HG03108 (cell line): Measurements from ENCODE around the gene SYNPO.

Experiments used
- ATAC-seq: cut with Tn5 transposase; IDR thresholded peaks from one replicate; pipeline ENCODE4 v1.9.1; 2021; ENCODE audit warnings: moderate library complexity; ENCODE audit not compliant: unreplicated experiment

The SYNPO gene

DNA sequence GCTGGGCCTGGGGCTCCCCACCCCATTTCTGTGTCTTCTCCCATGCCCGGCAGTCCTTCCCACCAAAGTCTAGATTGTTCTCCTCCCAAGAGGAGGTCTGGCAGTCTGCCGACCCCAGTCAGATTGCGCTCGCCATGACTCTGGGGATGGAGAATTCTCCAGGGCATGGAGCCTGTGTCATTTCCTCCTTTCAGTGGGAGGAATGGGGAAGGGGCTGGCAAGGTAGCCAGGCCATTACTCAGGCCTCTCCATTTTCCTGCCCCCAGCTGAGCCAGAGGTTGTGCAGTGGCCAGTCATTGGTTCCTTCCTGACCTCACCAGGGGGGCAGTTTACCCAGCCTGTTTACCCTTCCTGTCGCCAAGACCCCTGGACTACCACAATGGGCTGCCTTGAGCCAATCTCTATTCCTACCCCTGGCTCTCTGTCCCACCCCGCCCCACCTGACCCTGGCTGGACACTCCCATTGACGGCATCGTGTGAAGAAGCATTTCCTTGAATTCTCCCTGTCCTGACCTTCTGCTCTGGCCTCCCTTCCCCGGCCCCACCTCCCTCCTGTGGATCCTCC, 628 bp downstream of the SYNPO start:
- no peak for ATAC-seq

DNA sequence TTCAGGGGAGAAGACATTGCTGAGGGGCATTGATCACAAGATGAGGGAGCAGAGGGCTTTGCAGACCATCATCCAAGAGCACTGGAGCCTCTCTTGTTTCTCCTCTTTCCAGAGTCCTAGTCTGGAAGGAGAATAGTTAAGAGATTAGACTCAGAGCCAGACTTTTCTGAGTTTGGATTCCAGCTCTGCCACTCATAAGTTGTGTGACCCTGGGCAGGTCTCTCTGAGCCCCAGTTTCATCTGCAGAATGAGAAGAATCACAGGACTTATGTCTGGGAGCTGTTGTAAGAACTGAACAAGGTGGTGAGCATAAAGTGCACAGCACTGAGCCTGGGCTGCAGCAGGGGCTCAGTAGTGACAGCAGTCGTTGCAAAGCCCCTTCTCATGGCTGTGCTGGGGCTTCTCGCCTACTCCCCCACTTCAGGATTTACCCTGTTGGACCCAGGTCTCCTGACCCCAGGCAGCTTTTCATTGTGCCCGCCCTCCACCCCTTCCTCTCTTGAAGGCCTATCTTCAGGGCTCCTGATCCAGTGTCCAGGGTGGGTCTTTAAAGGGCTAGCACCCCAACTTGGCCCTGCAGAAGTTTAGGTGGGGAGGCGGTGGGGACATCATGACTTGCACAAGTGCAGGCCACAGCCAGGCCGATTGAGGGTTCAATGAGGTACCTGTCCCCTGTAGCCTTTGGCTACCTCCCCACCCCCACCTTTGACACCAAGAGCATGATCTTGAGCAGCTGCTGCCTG, 1.5 kb downstream of the SYNPO start:
- no peak for ATAC-seq

DNA sequence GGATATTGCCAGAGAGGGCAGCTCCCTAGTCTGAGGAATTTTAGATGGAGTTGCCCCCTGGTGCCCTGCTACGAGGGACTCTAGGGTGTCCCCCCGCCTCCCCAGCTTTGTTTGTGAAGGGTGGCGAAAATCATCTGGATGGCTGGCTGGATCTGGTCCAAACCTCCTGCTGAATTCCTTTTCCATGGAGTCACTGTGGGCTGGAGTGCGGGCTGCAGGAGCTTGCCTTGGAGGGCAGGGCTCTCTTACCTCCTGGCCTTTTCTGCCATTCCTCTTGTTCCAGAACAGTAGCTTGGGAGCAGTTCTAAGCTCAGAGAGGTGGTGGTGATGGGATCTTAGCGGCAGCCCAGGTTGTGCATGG, 2.1 kb downstream of the SYNPO start:
- ATAC-seq = no peak

DNA sequence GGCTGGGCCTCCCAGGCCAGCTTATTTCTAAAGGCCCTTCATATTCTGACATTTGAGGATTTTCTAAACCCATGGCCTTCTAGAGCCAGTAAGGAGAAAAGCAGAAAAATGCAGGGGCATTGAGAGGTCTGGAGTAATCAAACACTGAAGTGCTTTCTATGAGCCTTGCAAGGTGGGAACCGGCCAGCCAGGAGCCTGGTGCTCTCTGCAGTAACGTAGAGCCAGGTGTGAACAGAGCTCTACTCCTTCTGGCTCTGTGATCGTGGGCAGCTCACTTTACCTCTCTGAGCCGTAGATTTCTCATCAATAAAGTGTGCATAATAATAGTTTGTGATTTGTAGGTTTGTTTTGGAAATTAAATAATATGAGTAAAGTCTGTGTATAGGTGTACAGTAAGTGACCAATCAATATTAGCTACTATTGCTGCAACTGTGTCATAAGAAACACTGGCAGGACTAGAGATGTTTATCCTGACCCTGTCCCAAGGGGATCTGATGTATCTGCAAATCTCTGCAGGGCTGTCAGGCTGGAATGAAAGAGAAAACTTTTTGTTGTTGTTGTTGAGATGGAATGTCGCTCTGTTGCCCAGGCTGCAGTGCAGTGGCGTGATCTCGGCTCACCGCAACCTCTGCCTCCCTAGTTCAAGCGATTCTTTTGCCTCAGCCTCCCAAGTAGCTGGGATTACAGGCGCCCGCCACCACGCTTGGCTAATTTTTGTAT, 2.7 kb downstream of the SYNPO start:
- no peak for ATAC-seq

DNA sequence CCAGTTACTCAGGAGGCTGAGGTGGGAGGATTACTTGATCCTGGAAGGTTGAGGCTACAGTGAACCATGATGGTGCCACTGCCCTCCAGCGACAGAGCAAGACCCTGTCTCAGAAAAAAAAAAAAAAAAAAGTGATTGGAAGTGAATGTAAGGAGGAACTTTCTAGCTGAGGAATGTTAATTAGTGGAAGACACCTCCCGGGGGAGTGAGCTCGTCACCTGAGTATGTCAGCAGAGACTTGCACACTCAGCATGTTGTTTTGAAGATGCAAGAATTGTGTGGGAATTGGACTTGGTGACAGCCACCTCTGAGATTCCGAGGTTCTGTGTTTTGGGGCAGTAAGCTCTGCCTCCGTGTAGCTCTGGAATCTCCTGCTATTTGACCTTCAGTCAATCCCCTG, 3.6 kb downstream of the SYNPO start:
- no peak for ATAC-seq

DNA sequence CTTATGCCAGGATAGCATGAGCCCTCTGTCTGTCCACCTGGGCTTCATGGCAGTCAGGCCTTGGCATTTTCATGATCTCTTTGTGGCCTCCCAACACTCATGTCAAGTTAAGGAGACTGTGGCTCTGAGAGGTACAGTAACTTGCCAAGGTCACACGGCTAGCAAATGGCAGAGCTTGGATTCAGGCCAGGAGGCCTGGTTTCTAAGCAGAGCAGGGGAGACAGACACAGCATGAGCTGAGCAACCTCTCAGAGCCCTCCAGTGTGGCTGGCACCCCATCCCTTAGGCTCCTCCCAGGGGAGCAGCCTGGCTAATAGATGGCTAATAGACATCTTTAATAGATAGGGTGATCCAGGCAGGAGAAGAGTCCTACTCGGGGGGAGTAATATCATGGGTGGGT, 4.1 kb downstream of the SYNPO start:
- no peak for ATAC-seq

DNA sequence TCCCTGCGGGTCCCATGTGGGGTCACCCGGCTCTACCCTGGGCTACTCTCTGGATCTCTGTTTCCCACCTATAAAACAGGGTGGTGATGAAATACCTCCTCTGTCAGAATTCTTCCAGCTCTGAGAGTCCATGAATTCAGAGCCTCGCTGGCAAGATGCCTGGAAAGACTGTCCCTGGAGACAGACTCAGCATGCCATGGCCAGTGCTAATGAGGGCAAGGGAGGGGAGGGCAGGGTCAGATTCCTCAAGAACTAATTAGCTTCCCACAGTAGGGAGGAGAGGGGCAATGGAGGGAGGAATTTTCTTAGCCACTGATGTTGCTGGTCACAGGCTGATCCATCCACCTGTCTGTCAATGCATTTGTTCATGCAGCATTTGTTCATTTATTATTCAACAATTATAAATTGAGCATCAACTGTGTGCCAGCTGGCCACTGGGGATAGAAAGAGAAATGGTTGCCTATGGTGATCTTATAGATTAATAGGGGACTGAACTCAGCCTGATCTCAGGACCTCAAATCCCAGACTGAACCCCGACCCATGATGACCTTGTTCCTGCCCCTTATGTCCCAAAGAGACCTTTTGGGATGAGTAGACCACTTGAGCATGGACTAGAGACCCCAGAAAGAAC, 4.7 kb downstream of the SYNPO start:
- ATAC-seq = no peak

DNA sequence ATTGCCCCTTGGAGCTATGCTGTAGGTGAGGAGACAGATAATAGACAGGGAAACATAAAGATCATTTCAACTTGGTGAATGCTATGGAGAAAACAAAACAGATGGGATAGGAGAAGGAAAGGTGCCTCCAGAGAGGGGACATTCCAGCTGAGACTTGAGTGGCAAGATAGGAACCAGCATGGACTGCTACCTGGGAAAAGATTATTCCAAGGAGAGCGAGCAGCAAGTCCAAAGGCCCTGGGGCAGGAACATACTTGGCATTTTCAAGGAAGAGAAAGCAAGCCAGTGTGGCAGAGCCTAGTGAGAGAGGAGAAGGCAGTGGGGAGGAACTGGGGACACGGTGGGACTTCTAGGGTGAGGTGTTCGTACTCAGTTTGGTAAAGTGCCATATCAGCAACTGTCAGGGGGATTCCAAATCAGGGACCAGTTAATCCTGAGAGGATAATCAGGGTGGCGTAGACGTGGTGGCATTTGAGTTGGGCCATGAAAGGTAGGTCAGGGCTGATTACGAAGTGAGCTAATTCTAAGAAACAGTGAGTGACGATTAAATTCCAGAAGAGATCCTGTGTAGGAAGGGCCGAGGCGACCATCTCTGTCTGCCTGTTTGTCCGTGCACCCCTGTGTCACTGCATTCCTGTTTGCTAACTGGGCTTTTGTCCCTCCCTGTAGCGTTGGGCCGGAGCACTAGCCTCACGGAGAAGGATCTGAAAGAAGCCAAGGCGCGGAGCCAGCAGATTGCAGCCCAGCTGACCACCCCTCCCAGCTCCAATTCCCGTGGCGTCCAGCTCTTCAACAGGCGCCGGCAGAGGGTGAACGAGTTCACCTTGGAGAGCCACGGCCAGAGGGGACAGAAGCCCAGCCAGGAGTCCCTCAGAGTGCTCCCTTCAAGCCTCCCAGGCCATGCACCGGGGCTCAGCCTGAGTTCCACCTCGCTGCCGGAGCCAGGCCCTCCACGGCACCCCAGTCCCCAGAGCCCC, 7.1 kb downstream of the SYNPO start:
- ATAC-seq = no peak

DNA sequence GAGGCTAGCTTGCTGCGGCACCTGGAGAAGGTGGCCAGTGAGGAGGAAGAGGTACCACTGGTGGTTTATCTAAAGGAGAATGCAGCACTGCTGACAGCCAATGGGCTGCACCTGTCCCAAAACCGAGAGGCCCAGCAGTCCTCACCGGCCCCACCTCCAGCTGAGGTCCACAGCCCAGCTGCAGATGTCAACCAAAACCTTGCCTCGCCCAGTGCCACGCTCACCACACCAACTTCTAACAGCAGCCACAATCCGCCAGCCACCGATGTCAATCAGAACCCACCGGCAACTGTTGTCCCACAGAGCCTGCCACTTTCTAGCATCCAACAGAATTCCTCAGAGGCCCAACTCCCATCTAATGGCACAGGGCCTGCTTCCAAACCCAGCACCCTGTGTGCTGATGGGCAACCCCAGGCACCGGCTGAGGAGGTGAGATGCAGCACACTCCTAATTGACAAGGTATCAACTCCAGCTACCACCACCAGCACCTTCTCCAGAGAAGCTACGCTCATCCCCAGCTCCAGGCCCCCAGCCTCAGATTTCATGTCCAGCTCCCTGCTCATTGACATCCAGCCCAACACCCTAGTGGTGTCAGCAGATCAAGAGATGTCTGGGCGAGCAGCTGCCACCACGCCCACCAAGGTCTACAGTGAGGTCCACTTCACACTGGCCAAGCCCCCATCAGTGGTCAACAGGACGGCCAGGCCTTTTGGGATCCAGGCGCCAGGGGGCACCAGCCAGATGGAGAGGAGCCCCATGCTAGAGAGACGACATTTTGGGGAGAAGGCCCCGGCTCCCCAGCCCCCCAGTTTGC, 8.0 kb downstream of the SYNPO start:
- ATAC-seq = no peak

DNA sequence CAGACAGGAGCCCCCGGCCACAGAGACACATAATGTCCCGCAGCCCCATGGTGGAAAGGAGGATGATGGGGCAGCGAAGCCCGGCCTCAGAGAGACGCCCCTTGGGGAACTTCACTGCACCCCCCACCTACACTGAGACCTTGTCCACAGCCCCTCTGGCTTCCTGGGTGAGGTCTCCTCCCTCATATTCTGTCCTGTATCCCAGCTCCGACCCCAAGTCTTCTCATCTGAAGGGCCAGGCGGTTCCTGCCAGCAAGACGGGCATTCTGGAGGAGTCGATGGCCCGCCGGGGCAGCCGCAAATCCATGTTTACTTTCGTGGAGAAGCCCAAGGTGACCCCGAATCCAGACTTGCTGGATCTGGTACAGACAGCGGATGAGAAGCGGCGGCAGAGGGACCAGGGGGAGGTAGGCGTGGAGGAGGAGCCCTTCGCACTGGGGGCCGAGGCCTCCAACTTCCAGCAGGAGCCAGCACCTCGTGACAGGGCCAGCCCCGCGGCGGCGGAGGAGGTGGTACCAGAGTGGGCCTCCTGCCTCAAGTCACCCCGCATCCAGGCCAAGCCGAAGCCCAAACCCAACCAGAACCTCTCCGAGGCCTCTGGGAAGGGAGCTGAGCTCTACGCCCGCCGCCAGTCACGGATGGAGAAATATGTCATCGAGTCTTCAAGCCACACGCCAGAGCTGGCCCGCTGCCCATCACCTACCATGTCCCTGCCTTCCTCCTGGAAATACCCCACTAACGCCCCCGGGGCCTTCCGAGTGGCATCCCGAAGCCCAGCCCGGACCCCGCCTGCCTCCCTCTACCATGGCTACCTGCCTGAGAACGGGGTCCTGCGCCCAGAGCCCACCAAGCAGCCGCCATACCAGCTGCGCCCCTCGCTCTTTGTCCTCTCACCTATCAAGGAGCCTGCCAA, 8.9 kb downstream of the SYNPO start:
- no peak for ATAC-seq

DNA sequence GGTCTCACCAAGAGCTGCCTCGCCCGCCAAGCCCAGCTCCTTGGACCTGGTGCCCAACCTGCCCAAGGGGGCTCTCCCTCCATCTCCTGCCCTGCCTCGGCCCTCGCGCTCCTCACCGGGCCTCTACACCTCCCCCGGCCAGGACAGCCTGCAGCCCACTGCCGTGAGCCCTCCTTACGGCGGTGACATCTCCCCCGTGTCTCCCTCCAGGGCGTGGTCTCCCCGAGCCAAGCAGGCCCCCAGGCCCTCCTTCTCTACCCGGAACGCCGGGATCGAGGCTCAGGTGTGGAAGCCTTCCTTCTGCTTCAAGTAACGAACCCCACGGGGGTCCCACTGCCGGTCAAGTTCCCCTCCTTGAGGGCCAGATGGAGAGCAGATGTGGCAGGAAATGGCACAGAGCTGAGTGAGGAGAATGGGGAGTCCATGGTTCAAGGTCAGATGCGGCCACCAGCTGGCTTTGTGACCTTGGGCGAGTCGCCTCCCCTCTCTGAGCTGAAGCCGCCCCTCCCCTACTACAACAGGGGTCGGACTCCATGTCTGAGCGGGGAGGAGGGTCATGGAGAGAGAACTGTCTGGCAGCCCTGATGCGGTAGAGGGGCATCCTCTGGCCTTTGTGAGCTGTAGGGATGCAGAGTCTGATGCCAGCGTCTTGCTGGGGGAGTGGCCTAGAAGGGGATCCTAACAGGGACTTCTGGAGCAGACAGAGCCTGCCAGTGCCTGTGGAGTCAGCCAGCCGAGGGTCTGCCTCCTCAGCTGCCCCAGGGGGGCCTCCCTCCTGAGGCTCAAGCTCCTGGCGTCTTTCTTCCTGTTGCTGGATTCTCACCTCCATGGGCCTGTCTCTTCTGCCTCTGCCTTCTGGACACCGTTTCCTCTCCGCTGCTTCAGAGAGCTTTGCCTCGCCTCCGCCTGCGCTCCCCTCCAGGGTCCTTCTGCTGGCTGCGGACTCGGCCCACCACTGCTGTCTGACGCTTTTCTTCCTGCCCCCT, 9.9 kb downstream of the SYNPO start:
- ATAC-seq = no peak

DNA sequence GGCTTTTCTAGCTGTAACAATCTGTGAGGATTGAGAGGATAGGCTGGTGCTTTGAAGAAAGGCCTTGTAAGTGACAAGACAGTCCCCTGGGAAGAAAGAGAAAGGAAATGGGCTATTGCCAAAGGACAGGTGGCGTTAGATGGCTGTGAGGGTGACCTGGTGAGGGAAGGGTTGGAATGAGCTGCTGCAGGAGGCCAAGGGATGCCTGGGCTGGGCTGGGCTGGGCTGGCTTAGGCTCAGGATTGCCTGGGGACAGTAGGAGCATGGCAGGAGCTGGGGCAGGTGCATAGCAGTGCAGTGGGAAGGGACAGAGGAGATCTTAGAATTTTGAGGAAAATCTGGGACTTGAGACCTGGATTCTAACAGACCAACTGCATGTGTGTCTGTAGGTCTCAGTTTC, 10.9 kb downstream of the SYNPO start:
- ATAC-seq = no peak

DNA sequence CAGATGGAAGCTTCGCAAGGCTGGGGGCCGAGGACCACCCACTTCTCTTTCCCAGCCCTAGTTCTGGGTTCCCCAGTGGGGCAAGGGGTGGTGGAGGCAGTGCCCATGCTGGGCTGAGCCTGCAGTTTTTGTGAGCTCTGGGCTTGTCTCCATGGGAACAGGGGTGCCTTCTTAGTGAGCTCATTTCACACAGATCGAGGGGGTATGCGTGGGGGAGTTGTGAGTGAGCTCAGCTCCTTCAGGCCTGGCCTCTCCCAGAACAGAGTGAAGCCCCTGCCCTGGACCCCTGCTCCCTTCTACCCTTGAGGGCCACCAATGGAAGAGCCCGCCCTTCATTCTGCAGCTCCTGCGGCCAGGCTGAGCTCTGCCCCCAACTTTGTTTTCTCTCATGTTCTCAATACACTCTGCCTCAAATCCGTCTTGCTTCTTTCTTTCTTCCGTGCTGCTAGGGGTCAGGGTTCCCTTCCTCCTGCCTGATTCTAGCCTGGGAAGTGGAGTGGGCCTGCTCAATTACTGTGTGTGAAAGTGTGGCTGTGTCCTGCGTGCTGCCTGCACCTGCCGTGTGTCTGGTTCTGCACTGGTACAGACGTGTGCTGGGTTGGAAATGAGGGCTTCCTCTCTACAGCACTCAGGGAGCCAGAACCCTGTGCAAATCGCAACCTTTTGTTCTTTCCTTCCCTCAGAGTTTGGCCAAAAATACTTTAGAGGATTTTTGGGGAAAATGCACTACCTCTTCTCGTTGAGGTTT, 11.6 kb downstream of the SYNPO start:
- ATAC-seq = no peak

DNA sequence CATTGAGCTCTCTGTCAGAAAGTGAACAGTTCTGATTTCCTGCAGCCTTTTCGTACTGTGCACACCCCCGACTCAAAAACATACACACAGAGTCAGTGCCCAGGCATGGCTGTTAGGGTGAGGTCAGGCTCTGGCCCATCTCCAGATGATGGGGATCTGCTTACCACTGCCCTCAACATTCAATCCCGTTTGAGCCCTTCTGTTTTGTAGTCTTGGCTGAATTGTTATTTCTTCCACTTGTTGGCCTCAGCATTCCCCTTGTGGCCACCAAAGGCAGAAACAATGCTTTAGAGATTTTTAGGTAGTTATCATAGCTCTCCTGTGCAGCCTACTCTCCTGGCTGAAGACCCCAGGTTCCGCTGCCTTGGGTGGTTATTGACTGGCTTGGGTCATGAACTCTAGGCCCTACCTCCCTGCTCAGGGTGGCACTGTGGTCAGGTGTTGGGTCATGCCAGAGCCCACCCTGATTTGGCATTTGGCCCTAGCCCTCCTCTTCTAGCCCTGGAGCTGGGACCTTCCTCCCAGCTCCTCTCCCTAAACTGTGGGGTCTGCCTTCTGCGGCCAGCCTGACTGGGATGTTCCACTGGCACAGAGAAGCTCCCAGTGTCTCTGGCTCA, 12.8 kb downstream of the SYNPO start:
- ATAC-seq = no peak

DNA sequence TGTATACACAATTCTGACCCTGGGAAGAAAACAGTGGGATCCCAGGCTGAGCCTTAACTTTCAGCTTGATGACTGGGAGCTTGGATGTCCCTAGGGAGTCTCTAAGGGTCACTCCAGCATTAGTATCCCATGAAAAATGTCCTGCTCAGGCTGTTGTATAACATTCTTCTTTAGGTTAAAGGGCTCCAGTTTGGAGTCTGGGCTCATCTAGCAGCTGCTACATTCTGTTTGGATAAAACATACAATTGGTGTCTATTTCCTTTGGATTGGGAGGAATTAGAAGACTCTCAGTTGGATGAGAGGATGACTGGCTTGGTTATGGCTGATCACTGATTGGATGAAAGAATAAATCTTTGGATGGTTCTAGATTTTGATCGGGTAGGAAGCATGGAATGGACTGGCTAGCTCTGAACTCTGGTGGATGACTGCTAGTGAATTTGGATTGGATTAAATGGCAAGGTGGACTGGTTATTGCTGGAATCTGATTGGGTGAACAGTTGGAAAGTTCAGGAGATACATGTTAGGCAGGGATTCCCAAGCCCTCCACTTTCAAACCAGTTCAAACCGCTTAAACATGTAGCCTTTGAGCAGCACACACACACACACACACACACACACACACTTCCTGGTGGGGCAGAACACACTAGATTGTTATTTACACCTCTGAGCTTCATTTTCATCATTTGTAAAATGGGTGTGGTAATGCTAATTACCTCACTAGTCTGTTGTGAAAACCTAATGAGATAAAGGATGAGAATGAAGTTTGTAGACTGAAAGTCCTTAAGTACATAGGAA, 13.5 kb downstream of the SYNPO start:
- no peak for ATAC-seq

DNA sequence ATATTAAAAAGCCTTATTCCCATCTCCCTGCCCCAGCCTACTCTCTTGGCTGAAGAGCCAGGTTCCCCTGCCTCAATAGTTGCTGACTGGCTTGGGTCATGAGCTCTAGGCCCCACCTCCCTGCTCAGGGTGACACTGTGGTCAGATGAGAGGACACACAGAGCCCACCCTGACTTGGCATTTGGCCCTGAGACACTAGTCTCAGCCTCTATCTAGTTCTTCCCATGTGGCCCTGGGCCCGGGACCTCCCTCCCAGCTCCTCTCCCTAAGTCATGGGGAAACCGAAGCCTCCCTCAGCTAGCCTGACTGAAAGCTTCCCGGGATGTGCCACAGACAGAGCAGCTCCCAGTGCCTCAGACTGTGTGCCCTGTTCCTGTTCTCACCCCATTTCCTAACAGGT, 14.8 kb downstream of the SYNPO start:
- ATAC-seq = no peak
